ENCODE data around the gene NDUFB10.

NDUFB10 gene

GRCh38 chr16:1976951-1977874 lies 17.9 kb downstream of the NDUFB10 start:
- Histone ChIP-seq H3K4me3 (ENCODE audit: control insufficient read depth in 1 of 7, extremely low read depth in 1 of 7, insufficient read depth in 4 of 7, low read depth in 2 of 7, low read length in 6 of 7) (no peak overlapping the region), H3K4me1 (ENCODE audit: control extremely low read depth in 1 of 4, control insufficient read depth in 4 of 4, insufficient read depth in 4 of 4, low read length in 3 of 4) (peaks cover 0 to 17% (median 15%) of the 10 kb centered on the region in 4 experiments), H3K27ac (ENCODE audit: insufficient read depth in 1 of 2, low read depth in 1 of 2, low read length in 2 of 2, poor library complexity in 1 of 2, severe bottlenecking in 2 of 2) (no peak overlapping the region), H3K9me3 (ENCODE audit: control extremely low read depth in 1 of 5, control insufficient read depth in 4 of 5, insufficient read depth in 2 of 5, low read depth in 1 of 5, low read length in 4 of 5) (peaks cover 0 to 3% (median 0%) of the 10 kb centered on the region in 5 experiments), H3K27me3 (replicated peaks in 2 of 5; ENCODE audit: control insufficient read depth in 4 of 5, insufficient read depth in 5 of 5, low read length in 4 of 5) (peaks cover 0 to 49% (median 22%) of the 10 kb centered on the region in 5 experiments), H3K36me3 (ENCODE audit: control insufficient read depth in 4 of 4, insufficient read depth in 4 of 4, low read length in 3 of 4) (peaks cover 2 to 49% (median 37%) of the 10 kb centered on the region in 4 experiments)
- CTCF ChIA-PET, result interaction anchor here (1.1 to 1.6 kb wide), 3 partner anchors 26 to 48 kb away, joined by 3 to 6 read pairs (median 3); no protein-coding TSS in a partner anchor
- 95% methylated on average over 32 of the region's 33 CpGs for WGBS (ENCODE audit: insufficient coverage)
- POLR2A ChIA-PET, result no interaction called here
- DNase-seq, result no peak

GRCh38 chr16:1977875-1978268 lies 18.5 kb downstream of the NDUFB10 start:
- H3K36me3 ChIP-seq (ENCODE audit: control insufficient read depth in 4 of 4, insufficient read depth in 4 of 4, low read length in 3 of 4), result peaks cover 2 to 49% (median 37%) of the 10 kb centered on the region in 4 experiments
- H3K4me1 ChIP-seq (ENCODE audit: control extremely low read depth in 1 of 4, control insufficient read depth in 4 of 4, insufficient read depth in 4 of 4, low read length in 3 of 4), result peaks cover 0 to 13% (median 9%) of the 10 kb centered on the region in 4 experiments
- DNase-seq, result no peak
- peaks cover 0 to 3% (median 0%) of the 10 kb centered on the region in 5 experiments for H3K9me3 ChIP-seq (ENCODE audit: control extremely low read depth in 1 of 5, control insufficient read depth in 4 of 5, insufficient read depth in 2 of 5, low read depth in 1 of 5, low read length in 4 of 5)
- ChIA-PET CTCF (interaction anchor here (1.2 kb wide), 1 partner anchor 28 kb away, joined by 3 read pairs; no protein-coding TSS in a partner anchor), POLR2A (no interaction called here)
- peaks cover 0 to 56% (median 28%) of the 10 kb centered on the region in 5 experiments for H3K27me3 ChIP-seq (replicated peaks in 2 of 5; ENCODE audit: control insufficient read depth in 4 of 5, insufficient read depth in 5 of 5, low read length in 4 of 5)
- H3K27ac ChIP-seq (ENCODE audit: insufficient read depth in 1 of 2, low read depth in 1 of 2, low read length in 2 of 2, poor library complexity in 1 of 2, severe bottlenecking in 2 of 2), result no peak overlapping the region
- H3K4me3 ChIP-seq (ENCODE audit: control insufficient read depth in 1 of 7, extremely low read depth in 1 of 7, insufficient read depth in 4 of 7, low read depth in 2 of 7, low read length in 6 of 7), result no peak overlapping the region
- 99% methylated on average over 16 of the region's 18 CpGs for WGBS (ENCODE audit: insufficient coverage)

- CTCF ChIA-PET, result interaction anchor here (1.2 kb wide), 1 partner anchor 27 kb away, joined by 3 read pairs; no protein-coding TSS in a partner anchor
- Histone ChIP-seq H3K36me3 (ENCODE audit: control insufficient read depth in 4 of 4, insufficient read depth in 4 of 4, low read length in 3 of 4) (peaks cover 2 to 49% (median 37%) of the 10 kb centered on the region in 4 experiments), H3K27me3 (replicated peaks in 2 of 5; ENCODE audit: control insufficient read depth in 4 of 5, insufficient read depth in 5 of 5, low read length in 4 of 5) (peaks cover 0 to 63% (median 33%) of the 10 kb centered on the region in 5 experiments), H3K27ac (ENCODE audit: insufficient read depth in 1 of 2, low read depth in 1 of 2, low read length in 2 of 2, poor library complexity in 1 of 2, severe bottlenecking in 2 of 2) (no peak overlapping the region), H3K4me3 (ENCODE audit: control insufficient read depth in 1 of 7, extremely low read depth in 1 of 7, insufficient read depth in 4 of 7, low read depth in 2 of 7, low read length in 6 of 7) (no peak overlapping the region), H3K9me3 (ENCODE audit: control extremely low read depth in 1 of 5, control insufficient read depth in 4 of 5, insufficient read depth in 2 of 5, low read depth in 1 of 5, low read length in 4 of 5) (peaks cover 0 to 3% (median 0%) of the 10 kb centered on the region in 5 experiments), H3K4me1 (ENCODE audit: control extremely low read depth in 1 of 4, control insufficient read depth in 4 of 4, insufficient read depth in 4 of 4, low read length in 3 of 4) (peaks cover 0 to 19% (median 12%) of the 10 kb centered on the region in 4 experiments)
- no peak for DNase-seq
- POLR2A ChIA-PET, result no interaction called here
- 97% methylated on average over 23 of the region's 37 CpGs for WGBS (ENCODE audit: insufficient coverage)
These were observed 19.3 kb downstream of the NDUFB10 start for GRCh38 chr16:1978476-1979120.

GRCh38 chr16:1979271-1980029 lies 20.1 kb downstream of the NDUFB10 start:
- Histone ChIP-seq H3K27ac (ENCODE audit: insufficient read depth in 1 of 2, low read depth in 1 of 2, low read length in 2 of 2, poor library complexity in 1 of 2, severe bottlenecking in 2 of 2) (no peak overlapping the region), H3K36me3 (ENCODE audit: control insufficient read depth in 4 of 4, insufficient read depth in 4 of 4, low read length in 3 of 4) (peaks cover 2 to 46% (median 32%) of the 10 kb centered on the region in 4 experiments), H3K4me1 (ENCODE audit: control extremely low read depth in 1 of 4, control insufficient read depth in 4 of 4, insufficient read depth in 4 of 4, low read length in 3 of 4) (peaks cover 0 to 21% (median 14%) of the 10 kb centered on the region in 4 experiments), H3K9me3 (ENCODE audit: control extremely low read depth in 1 of 5, control insufficient read depth in 4 of 5, insufficient read depth in 2 of 5, low read depth in 1 of 5, low read length in 4 of 5) (peaks cover 0 to 3% (median 0%) of the 10 kb centered on the region in 5 experiments), H3K27me3 (replicated peaks in 2 of 5; ENCODE audit: control insufficient read depth in 4 of 5, insufficient read depth in 5 of 5, low read length in 4 of 5) (peaks cover 0 to 64% (median 33%) of the 10 kb centered on the region in 5 experiments), H3K4me3 (ENCODE audit: control insufficient read depth in 1 of 7, extremely low read depth in 1 of 7, insufficient read depth in 4 of 7, low read depth in 2 of 7, low read length in 6 of 7) (no peak overlapping the region)
- ChIA-PET POLR2A (interaction anchor here (1.0 to 1.1 kb wide), 2 partner anchors 8 to 15 kb away, joined by 3 to 7 read pairs; partner anchors contain the start of genes RPS2 and TBL3), CTCF (no interaction called here)
- WGBS (ENCODE audit: insufficient coverage), result 41% methylated on average over 60 of the region's 70 CpGs
- DNase-seq, result no peak

- 6% methylated on average over 46 of the region's 53 CpGs for WGBS (ENCODE audit: insufficient coverage)
- DNase-seq, result peak in 2 of 3 donors; percentile 50 to 66
- Histone ChIP-seq H3K4me3 (ENCODE audit: control insufficient read depth in 1 of 7, extremely low read depth in 1 of 7, insufficient read depth in 4 of 7, low read depth in 2 of 7, low read length in 6 of 7) (no peak overlapping the region), H3K9me3 (ENCODE audit: control extremely low read depth in 1 of 5, control insufficient read depth in 4 of 5, insufficient read depth in 2 of 5, low read depth in 1 of 5, low read length in 4 of 5) (peaks cover 0 to 3% (median 0%) of the 10 kb centered on the region in 5 experiments), H3K4me1 (ENCODE audit: control extremely low read depth in 1 of 4, control insufficient read depth in 4 of 4, insufficient read depth in 4 of 4, low read length in 3 of 4) (peaks cover 0 to 27% (median 22%) of the 10 kb centered on the region in 4 experiments), H3K27me3 (replicated peaks in 2 of 5; ENCODE audit: control insufficient read depth in 4 of 5, insufficient read depth in 5 of 5, low read length in 4 of 5) (peaks cover 0 to 64% (median 33%) of the 10 kb centered on the region in 5 experiments), H3K27ac (ENCODE audit: insufficient read depth in 1 of 2, low read depth in 1 of 2, low read length in 2 of 2, poor library complexity in 1 of 2, severe bottlenecking in 2 of 2) (no peak overlapping the region), H3K36me3 (ENCODE audit: control insufficient read depth in 4 of 4, insufficient read depth in 4 of 4, low read length in 3 of 4) (peaks cover 2 to 40% (median 27%) of the 10 kb centered on the region in 4 experiments)
- CTCF ChIA-PET, result no interaction called here
- POLR2A ChIA-PET, result interaction anchor here (1.0 to 1.1 kb wide), 2 partner anchors 8 to 15 kb away, joined by 3 to 7 read pairs; partner anchors contain the start of genes RPS2 and TBL3
These were observed 20.9 kb downstream of the NDUFB10 start for GRCh38 chr16:1980030-1980769.

GRCh38 chr16:1980770-1981087 lies 21.4 kb downstream of the NDUFB10 start:
- 28% methylated on average over 16 of the region's 16 CpGs for WGBS (ENCODE audit: insufficient coverage)
- H3K27ac ChIP-seq (ENCODE audit: insufficient read depth in 1 of 2, low read depth in 1 of 2, low read length in 2 of 2, poor library complexity in 1 of 2, severe bottlenecking in 2 of 2), result no peak overlapping the region
- peaks cover 0 to 64% (median 33%) of the 10 kb centered on the region in 5 experiments for H3K27me3 ChIP-seq (replicated peaks in 2 of 5; ENCODE audit: control insufficient read depth in 4 of 5, insufficient read depth in 5 of 5, low read length in 4 of 5)
- H3K4me1 ChIP-seq (ENCODE audit: control extremely low read depth in 1 of 4, control insufficient read depth in 4 of 4, insufficient read depth in 4 of 4, low read length in 3 of 4), result peaks cover 0 to 29% (median 24%) of the 10 kb centered on the region in 4 experiments
- CTCF ChIA-PET, result interaction anchor here (0.9 to 1.4 kb wide), 2 partner anchors 9 to 23 kb away, joined by 4 to 5 read pairs; partner anchors contain the start of gene TBL3
- no peak overlapping the region for H3K4me3 ChIP-seq (ENCODE audit: control insufficient read depth in 1 of 7, extremely low read depth in 1 of 7, insufficient read depth in 4 of 7, low read depth in 2 of 7, low read length in 6 of 7)
- peaks cover 0 to 3% (median 0%) of the 10 kb centered on the region in 5 experiments for H3K9me3 ChIP-seq (ENCODE audit: control extremely low read depth in 1 of 5, control insufficient read depth in 4 of 5, insufficient read depth in 2 of 5, low read depth in 1 of 5, low read length in 4 of 5)
- DNase-seq, result no peak
- H3K36me3 ChIP-seq (ENCODE audit: control insufficient read depth in 4 of 4, insufficient read depth in 4 of 4, low read length in 3 of 4), result peaks cover 2 to 40% (median 26%) of the 10 kb centered on the region in 4 experiments
- POLR2A ChIA-PET, result interaction anchor here (1.0 to 1.1 kb wide), 2 partner anchors 9 to 16 kb away, joined by 3 to 7 read pairs; partner anchors contain the start of genes RPS2 and TBL3
